OCI-LY7 (cell line): ENCODE measurements around the gene PLA2G3. TPM values are rescaled to one million over a fixed set of nuclear protein-coding genes. Genes with fewer than 3 reads are reported as not detected.

Source experiments
- BruUV-seq: library from RNA; stranded (reverse); fragments of 400-500 nt; replicated peaks from 2 replicates; lab custom pipeline; 2021; lab: Mats Ljungman, UMichigan
- CTCF ChIA-PET: fragments of 300-600 bp; sonication (Branson Sonifier 250); formaldehyde crosslinking; loops from one replicate; lab custom pipeline; 2022; ENCODE audit warnings: antibody characterized with exemption; ENCODE audit not compliant: unreplicated experiment; lab: Charles Lee
- POLR2A ChIA-PET: fragments of 300-600 bp; sonication (Branson Sonifier 250); formaldehyde crosslinking; loops from one replicate; lab custom pipeline; 2022; ENCODE audit warnings: antibody characterized with exemption; lab: Charles Lee
- DNase-seq: peaks from one replicate; pipeline ENCODE4 v3.0.0-alpha.2; 2015; ENCODE audit warnings: low spot score
- H2AFZ ChIP-seq: fragments of 200-600 bp; sonication (generic), shearing (Covaris generic); 2 replicates; pipeline ENCODE4 v1.6.1; 2014; ENCODE audit warnings: mild to moderate bottlenecking, antibody characterized with exemption, low read length, moderate library complexity
- H3K27ac ChIP-seq: fragments of 200-600 bp; sonication (generic); 2 replicates; pipeline ENCODE4 v1.5.1; 2014; ENCODE audit warnings: mixed run types, low read depth, mild to moderate bottlenecking, moderate library complexity, low read length, inconsistent platforms; ENCODE audit not compliant: poor library complexity, severe bottlenecking
- H3K36me3 ChIP-seq: fragments of 200-600 bp; sonication (generic); 2 replicates; pipeline ENCODE4 v1.6.1; 2014; ENCODE audit warnings: mild to moderate bottlenecking, antibody characterized with exemption, low read length, moderate library complexity, mixed read lengths; ENCODE audit not compliant: insufficient read depth
- H3K4me1 ChIP-seq: fragments of 200-600 bp; sonication (generic); 2 replicates; pipeline ENCODE4 v1.5.1; 2014; ENCODE audit warnings: mild to moderate bottlenecking, low read length; ENCODE audit not compliant: insufficient read depth, poor library complexity, severe bottlenecking
- H3K4me2 ChIP-seq: fragments of 200-600 bp; sonication (generic); 2 replicates; pipeline ENCODE4 v1.6.1; 2014; ENCODE audit warnings: mild to moderate bottlenecking, low read length
- H3K4me3 ChIP-seq: fragments of 200-600 bp; sonication (generic); 2 replicates; pipeline ENCODE4 v1.5.1; 2014; ENCODE audit warnings: mild to moderate bottlenecking, low read depth, low read length; ENCODE audit not compliant: poor library complexity, severe bottlenecking
- H3K79me2 ChIP-seq: fragments of 200-600 bp; sonication (generic); 2 replicates; pipeline ENCODE4 v1.6.1; 2016; ENCODE audit warnings: low read depth, mild to moderate bottlenecking, low read length, moderate library complexity, mixed read lengths; ENCODE audit not compliant: insufficient read depth
- H3K9me2 ChIP-seq: fragments of 200-600 bp; sonication (generic); 2 replicates; pipeline ENCODE4 v1.6.1; 2016; ENCODE audit warnings: mild to moderate bottlenecking, low read length, mixed read lengths; ENCODE audit not compliant: insufficient read depth
- H3K9me3 ChIP-seq: fragments of 200-600 bp; sonication (generic); 2 replicates; pipeline ENCODE4 v1.6.1; 2014; ENCODE audit warnings: mild to moderate bottlenecking, mixed run types, low read length, mixed read lengths
- H4K20me1 ChIP-seq: fragments of 200-600 bp; sonication (generic); 2 replicates; pipeline ENCODE4 v1.6.1; 2014; ENCODE audit warnings: mild to moderate bottlenecking, antibody characterized with exemption, low read length, moderate library complexity, mixed read lengths; ENCODE audit not compliant: insufficient read depth
- EZH2phosphoT487 ChIP-seq: fragments of 200-600 bp; sonication (generic); IDR thresholded peaks from 2 replicates; pipeline ENCODE4 v1.6.1; 2018; ENCODE audit warnings: low read depth, borderline replicate concordance, mild to moderate bottlenecking, mixed run types, antibody characterized with exemption, low read length, moderate library complexity, mixed read lengths
- intact Hi-C: fragments of 100-400 bp; cut with micrococcal nuclease; formaldehyde crosslinking; loops from one replicate; pipeline ENCODE4 v1.10.0; 2022; ENCODE audit not compliant: unreplicated experiment
- total RNA-seq, 2 experiments: library from RNA; depleted of rRNA in 1 of 2; stranded (reverse); fragments of >200 nt in 1 of 2; shearing (Covaris generic) in 1 of 2; gene quantifications; 2 replicates each; pipeline ENCODE4 v1.2.3, GENCODE V29; 2014 to 2022
- TF ChIP-seq, protein P1 (sequence below): fragments of 200-600 bp; sonication (generic); conservative IDR thresholded peaks from 2 replicates; pipeline ENCODE4 v1.5.1; 2014; ENCODE audit warnings: mild to moderate bottlenecking, antibody characterized with exemption, low read length, moderate library complexity, mixed read lengths

PLA2G3 gene
- total RNA-seq, 2 experiments from 2014 or later = not detected

GRCh38 chr22:31089160-31090100, 50.9 kb downstream of the PLA2G3 start:
- H3K4me1 ChIP-seq = peaks cover 19% of the 10 kb centered on the region
- no TSS peak for BruUV-seq
- no peaks in the 10 kb centered on the region; the same call in 1 of the 2 replicates for H3K79me2 ChIP-seq
- no peak for TF ChIP-seq EZH2phosphoT487
- TF ChIP-seq, protein P1, sequence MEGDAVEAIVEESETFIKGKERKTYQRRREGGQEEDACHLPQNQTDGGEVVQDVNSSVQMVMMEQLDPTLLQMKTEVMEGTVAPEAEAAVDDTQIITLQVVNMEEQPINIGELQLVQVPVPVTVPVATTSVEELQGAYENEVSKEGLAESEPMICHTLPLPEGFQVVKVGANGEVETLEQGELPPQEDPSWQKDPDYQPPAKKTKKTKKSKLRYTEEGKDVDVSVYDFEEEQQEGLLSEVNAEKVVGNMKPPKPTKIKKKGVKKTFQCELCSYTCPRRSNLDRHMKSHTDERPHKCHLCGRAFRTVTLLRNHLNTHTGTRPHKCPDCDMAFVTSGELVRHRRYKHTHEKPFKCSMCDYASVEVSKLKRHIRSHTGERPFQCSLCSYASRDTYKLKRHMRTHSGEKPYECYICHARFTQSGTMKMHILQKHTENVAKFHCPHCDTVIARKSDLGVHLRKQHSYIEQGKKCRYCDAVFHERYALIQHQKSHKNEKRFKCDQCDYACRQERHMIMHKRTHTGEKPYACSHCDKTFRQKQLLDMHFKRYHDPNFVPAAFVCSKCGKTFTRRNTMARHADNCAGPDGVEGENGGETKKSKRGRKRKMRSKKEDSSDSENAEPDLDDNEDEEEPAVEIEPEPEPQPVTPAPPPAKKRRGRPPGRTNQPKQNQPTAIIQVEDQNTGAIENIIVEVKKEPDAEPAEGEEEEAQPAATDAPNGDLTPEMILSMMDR = peak; percentile 89
- ChIA-PET CTCF (no interaction called here), POLR2A (no interaction called here)
- no peak overlapping the region for H3K4me3 ChIP-seq
- peak; percentile 64 for DNase-seq
- no peaks in the 10 kb centered on the region for H4K20me1 ChIP-seq
- H3K27ac ChIP-seq = no peak overlapping the region
- H3K9me3 ChIP-seq = no peaks in the 10 kb centered on the region
- H3K36me3 ChIP-seq = no peaks in the 10 kb centered on the region
- no peaks in the 10 kb centered on the region for H3K9me2 ChIP-seq
- no peak overlapping the region for H2AFZ ChIP-seq
- H3K4me2 ChIP-seq = peak overlapping the region; percentile 28; the same call in 1 of the 2 replicates
- intact Hi-C loops = loop anchor here (1.0 to 10.0 kb wide), 4 partner anchors 60 to 455 kb away; partner anchors contain the start of gene SLC35E4

GRCh38 chr22:31088233-31088986, 51.9 kb downstream of the PLA2G3 start:
- POLR2A ChIA-PET = no interaction called here
- Histone ChIP-seq H3K79me2 (no peaks in the 10 kb centered on the region; the same call in 1 of the 2 replicates), H2AFZ (no peak overlapping the region), H3K27ac (no peak overlapping the region), H3K4me2 (no peak overlapping the region), H3K9me2 (no peaks in the 10 kb centered on the region), H4K20me1 (no peaks in the 10 kb centered on the region), H3K4me3 (no peak overlapping the region), H3K36me3 (no peaks in the 10 kb centered on the region), H3K9me3 (no peaks in the 10 kb centered on the region), H3K4me1 (peaks cover 27% of the 10 kb centered on the region)
- BruUV-seq = no TSS peak
- DNase-seq = no peak
- intact Hi-C loops = loop anchor here (2.0 to 10.0 kb wide), 3 partner anchors 142 to 454 kb away; partner anchors contain the start of gene SLC35E4
- TF ChIP-seq EZH2phosphoT487 = no peak
- TF ChIP-seq, protein P1 = no peak
- CTCF ChIA-PET = no interaction called here
